22Rv1 (cell line): ENCODE results near the gene LRWD1.

ENCODE experiments used
- CTCF ChIP-seq: fragments of 450-650 bp; IDR thresholded peaks from 2 replicates; pipeline ENCODE4 v1.5.1; 2017; ENCODE audit warnings: mild to moderate bottlenecking
- ZFX ChIP-seq: fragments of 450-650 bp; IDR thresholded peaks from 2 replicates; pipeline ENCODE4 v1.6.1; 2017; ENCODE audit warnings: antibody characterized with exemption, borderline replicate concordance

GRCh38 chr7:102416406-102416805 is 48.4 kb upstream of the LRWD1 start:
- TF ChIP-seq CTCF (no peak), ZFX (no peak)
